Measurements from ENCODE around the gene DPCD. TPM values are rescaled to one million over a fixed set of nuclear protein-coding genes. Genes with fewer than 3 reads are reported as not detected.
"Not testable (repeated sequence)": the region's sequence is repeated elsewhere in the genome, so short reads cannot be mapped to it uniquely, and the experiment has no call there.

Gene DPCD
- total RNA-seq, 2 donors from 2014 or later = 33.3 to 52.0 TPM

- no peak overlapping the region for H3K4me3 ChIP-seq (ENCODE audit: low read length)
- no peak overlapping the region for H3K4me3 Mint-ChIP-seq
- H3K9me3 Mint-ChIP-seq = peaks cover 9% of the 10 kb centered on the region
- TF ChIP-seq CTCF (conservative IDR thresholded peaks at IDR 0.05) = no peak
- no peaks in the 10 kb centered on the region for H3K27me3 Mint-ChIP-seq (ENCODE audit: insufficient read depth)
- peaks cover 22% of the 10 kb centered on the region for H3K36me3 ChIP-seq (ENCODE audit: control insufficient read depth, insufficient read depth, low read length)
- no peak overlapping the region for H3K9ac ChIP-seq (ENCODE audit: extremely low read depth, low read length, poor library complexity, severe bottlenecking)
- H3K4me1 ChIP-seq (ENCODE audit: control insufficient read depth, insufficient read depth, low read length) = peaks cover 11% of the 10 kb centered on the region
- H3K27me3 ChIP-seq (ENCODE audit: control insufficient read depth, insufficient read depth, low read length, poor library complexity, severe bottlenecking) = no peaks in the 10 kb centered on the region
- no peak overlapping the region for H3K27ac ChIP-seq (ENCODE audit: low read depth, low read length)
- peaks cover 37% of the 10 kb centered on the region for H3K36me3 Mint-ChIP-seq (ENCODE audit: low read depth)
- H3K9me3 ChIP-seq (ENCODE audit: control insufficient read depth, low read length) = peaks cover 23% of the 10 kb centered on the region
- H3K4me1 Mint-ChIP-seq = peaks cover 10% of the 10 kb centered on the region
- H3K27ac Mint-ChIP-seq = no peak overlapping the region
- WGBS, 2 experiments (ENCODE audit: insufficient coverage in 1 of 2, insufficient read length in 1 of 2) = 87 to 100% methylated on average over 1 to 8 of the region's 8 CpGs
- peak; percentile 18 for DNase-seq
Observed at GRCh38 chr10:101631821-101632475, 43.8 kb downstream of the DPCD start.

GRCh38 chr10:101633510-101633909 is 45.4 kb downstream of the DPCD start:
- not testable (repeated sequence) for H3K27me3 ChIP-seq (ENCODE audit: control insufficient read depth, insufficient read depth, low read length, poor library complexity, severe bottlenecking); H3K9ac ChIP-seq (ENCODE audit: extremely low read depth, low read length, poor library complexity, severe bottlenecking); H3K27ac Mint-ChIP-seq; H3K4me3 Mint-ChIP-seq; H3K27ac ChIP-seq (ENCODE audit: low read depth, low read length); H3K4me1 Mint-ChIP-seq; DNase-seq; H3K4me3 ChIP-seq (ENCODE audit: low read length); H3K27me3 Mint-ChIP-seq (ENCODE audit: insufficient read depth)
- peaks cover 48% of the 10 kb centered on the region for H3K36me3 Mint-ChIP-seq (ENCODE audit: low read depth)
- H3K36me3 ChIP-seq (ENCODE audit: control insufficient read depth, insufficient read depth, low read length) = peaks cover 31% of the 10 kb centered on the region
- H3K9me3 Mint-ChIP-seq = peaks cover 11% of the 10 kb centered on the region
- 91% methylated on average over 1 of the region's 4 CpGs; no CpG with 5 or more reads in 1 of the 2 experiments for WGBS, 2 experiments (ENCODE audit: insufficient coverage in 1 of 2, insufficient read length in 1 of 2)
- H3K9me3 ChIP-seq (ENCODE audit: control insufficient read depth, low read length) = peaks cover 23% of the 10 kb centered on the region
- peaks cover 11% of the 10 kb centered on the region for H3K4me1 ChIP-seq (ENCODE audit: control insufficient read depth, insufficient read depth, low read length)

GRCh38 chr10:101639141-101639900 is 51.2 kb downstream of the DPCD start:
- H3K27me3 ChIP-seq (ENCODE audit: control insufficient read depth, insufficient read depth, low read length, poor library complexity, severe bottlenecking) = no peaks in the 10 kb centered on the region
- 90 to 93% methylated on average over 2 of the region's 2 CpGs for WGBS, 2 experiments (ENCODE audit: insufficient coverage in 1 of 2, insufficient read length in 1 of 2)
- Mint-ChIP-seq H3K4me3 (no peak overlapping the region), H3K27me3 (ENCODE audit: insufficient read depth) (no peaks in the 10 kb centered on the region), H3K36me3 (ENCODE audit: low read depth) (peaks cover 45% of the 10 kb centered on the region), H3K4me1 (peaks cover 19% of the 10 kb centered on the region), H3K27ac (no peak overlapping the region), H3K9me3 (peaks cover 11% of the 10 kb centered on the region)
- peaks cover 6% of the 10 kb centered on the region for H3K4me1 ChIP-seq (ENCODE audit: control insufficient read depth, insufficient read depth, low read length)
- peaks cover 33% of the 10 kb centered on the region for H3K36me3 ChIP-seq (ENCODE audit: control insufficient read depth, insufficient read depth, low read length)
- H3K27ac ChIP-seq (ENCODE audit: low read depth, low read length) = no peak overlapping the region
- H3K9me3 ChIP-seq (ENCODE audit: control insufficient read depth, low read length) = peaks cover 23% of the 10 kb centered on the region
- H3K9ac ChIP-seq (ENCODE audit: extremely low read depth, low read length, poor library complexity, severe bottlenecking) = no peak overlapping the region
- TF ChIP-seq CTCF (conservative IDR thresholded peaks at IDR 0.05) = no peak
- peak; percentile 14 for DNase-seq
- H3K4me3 ChIP-seq (ENCODE audit: low read length) = no peak overlapping the region

Data from endodermal cell (in vitro differentiated cells).